Endothelial cell of umbilical vein (primary cell): Measurements from ENCODE around the gene COL17A1. TPM values are rescaled to one million over a fixed set of nuclear protein-coding genes. Genes with fewer than 3 reads are reported as not detected.

ENCODE experiments used
- BruUV-seq: library from RNA; stranded (reverse); fragments of 400-500 nt; replicated peaks from 2 replicates; lab custom pipeline; 2021; lab: Mats Ljungman, UMichigan
- CTCF ChIA-PET: fragments of 300-600, 350-600 bp; sonication (Branson Sonifier 250); formaldehyde crosslinking; loops from one replicate; lab custom pipeline; 2021; ENCODE audit warnings: antibody characterized with exemption, inconsistent platforms; lab: Charles Lee
- POLR2A ChIA-PET: fragments of 300-600, 350-600 bp; sonication (Branson Sonifier 250); formaldehyde crosslinking; loops from one replicate; lab custom pipeline; 2021; ENCODE audit warnings: antibody characterized with exemption, inconsistent platforms; lab: Charles Lee
- DNase-seq: peaks from one replicate; pipeline ENCODE4 v3.0.0-alpha.2; 2011; ENCODE audit warnings: low read depth, low spot score
- FAIRE-seq: peaks from 2 replicates; lab custom pipeline; 2011; peaks lifted over from hg19 to GRCh38; lab: Jason Lieb, UNC
- H2AFZ ChIP-seq: 2 replicates; pipeline ENCODE4 v1.6.0; 2012; ENCODE audit warnings: low read depth, low read length, control low read depth, inconsistent platforms
- H3K27ac ChIP-seq: 2 replicates; pipeline ENCODE4 v1.5.1; 2011; ENCODE audit warnings: low read depth, mild to moderate bottlenecking, control low read depth, low read length, moderate library complexity; ENCODE audit not compliant: insufficient read depth
- H3K27me3 ChIP-seq, 2 experiments: 2 replicates each; pipeline versions ENCODE4 v1.6.0 to v1.6.1; 2011; ENCODE audit warnings: low read length in 2 of 2, mixed read lengths in 1 of 2; ENCODE audit not compliant: control insufficient read depth in 2 of 2, insufficient read depth in 2 of 2
- H3K36me3 ChIP-seq, 2 experiments: 2 replicates in 1 of 2; 3 replicates in 1 of 2; pipeline ENCODE4 v1.5.1; 2011; ENCODE audit warnings: low read length in 2 of 2, mild to moderate bottlenecking in 1 of 2, moderate library complexity in 1 of 2; ENCODE audit not compliant: control insufficient read depth in 2 of 2, insufficient read depth in 2 of 2; ENCODE audit errors: extremely low read depth in 1 of 2
- H3K4me1 ChIP-seq: 3 replicates; pipeline ENCODE4 v1.5.1; 2011; ENCODE audit warnings: mild to moderate bottlenecking, low read length; ENCODE audit not compliant: control insufficient read depth, insufficient read depth; ENCODE audit errors: extremely low read depth
- H3K4me2 ChIP-seq: 2 replicates; pipeline ENCODE4 v1.6.1; 2011; ENCODE audit warnings: low read length, control low read depth, mixed read lengths; ENCODE audit not compliant: insufficient read depth
- H3K4me3 ChIP-seq, 3 experiments: fragments of 200-600 bp in 1 of 3; sonication (generic), shearing (Covaris generic) in 1 of 3; replicated peaks in 1 of 3; 2 replicates each; pipeline ENCODE4 v1.5.1; 2011 to 2016; ENCODE audit warnings: control low read depth in 3 of 3, low read length in 3 of 3, mild to moderate bottlenecking in 2 of 3, inconsistent platforms in 1 of 3, low read depth in 1 of 3, moderate library complexity in 1 of 3; ENCODE audit not compliant: insufficient read depth in 1 of 3
- H3K79me2 ChIP-seq: 2 replicates; pipeline ENCODE4 v1.6.0; 2012; ENCODE audit warnings: low read length, inconsistent platforms; ENCODE audit not compliant: control insufficient read depth, insufficient read depth
- H3K9ac ChIP-seq: replicated peaks from 2 replicates; pipeline ENCODE3; 2011; ENCODE audit warnings: low read length, control low read depth; ENCODE audit not compliant: insufficient read depth; ENCODE audit errors: extremely low read depth
- H3K9me1 ChIP-seq: replicated peaks from 3 replicates; pipeline ENCODE4 v1.6.0; 2011; ENCODE audit warnings: mild to moderate bottlenecking, low read length; ENCODE audit not compliant: control insufficient read depth, insufficient read depth; ENCODE audit errors: extremely low read depth
- H3K9me3 ChIP-seq: replicated peaks from 2 replicates; pipeline ENCODE4 v1.5.1; 2012; ENCODE audit warnings: low read length, inconsistent platforms; ENCODE audit not compliant: control insufficient read depth, insufficient read depth
- H4K20me1 ChIP-seq: replicated peaks from 2 replicates; pipeline ENCODE3; 2011; ENCODE audit warnings: mild to moderate bottlenecking, low read length; ENCODE audit not compliant: control insufficient read depth, insufficient read depth; ENCODE audit errors: extremely low read depth
- CTCF ChIP-seq, 2 donors: IDR thresholded peaks; 1 replicate in 1 of 2; 2 replicates in 1 of 2; pipeline ENCODE4 v1.5.1; 2011; ENCODE audit warnings: low read length in 2 of 2, mild to moderate bottlenecking in 2 of 2, moderate library complexity in 2 of 2, control low read depth in 1 of 2, inconsistent platforms in 1 of 2, low read depth in 1 of 2; ENCODE audit not compliant: insufficient read depth in 1 of 2; ENCODE audit errors: extremely low read depth in 1 of 2
- EZH2 ChIP-seq: IDR thresholded peaks from 2 replicates; pipeline ENCODE4 v1.6.1; 2012; ENCODE audit warnings: borderline replicate concordance, low read depth, mild to moderate bottlenecking, moderate library complexity, low read length, inconsistent platforms; ENCODE audit not compliant: severe bottlenecking
- FOS ChIP-seq: IDR thresholded peaks from 2 replicates; pipeline ENCODE4 v1.6.1; 2011; ENCODE audit warnings: mild to moderate bottlenecking, low read length, moderate library complexity, borderline replicate concordance; ENCODE audit not compliant: insufficient read depth
- GATA2 ChIP-seq: IDR thresholded peaks from 2 replicates; pipeline ENCODE4 v1.7.0; 2011; ENCODE audit warnings: low read depth, mild to moderate bottlenecking, moderate library complexity, mixed read lengths, low read length; ENCODE audit not compliant: insufficient read length, insufficient read depth
- JUN ChIP-seq: IDR thresholded peaks from 2 replicates; pipeline ENCODE4 v1.6.1; 2011; ENCODE audit warnings: borderline replicate concordance, low read depth; ENCODE audit not compliant: insufficient read length, insufficient read depth
- MYC ChIP-seq: IDR thresholded peaks from one replicate; pipeline ENCODE4 v1.6.1; 2011; ENCODE audit warnings: mild to moderate bottlenecking, low read depth, low read length
- POLR2A ChIP-seq: IDR thresholded peaks from 2 replicates; pipeline ENCODE4 v1.6.1; 2012; ENCODE audit warnings: low read depth, mild to moderate bottlenecking, control low read depth, low read length
- POLR2AphosphoS5 ChIP-seq: IDR thresholded peaks from 2 replicates; pipeline ENCODE4 v1.6.1; 2012; ENCODE audit warnings: low read depth, mild to moderate bottlenecking, control low read depth, low read length, moderate library complexity; ENCODE audit not compliant: insufficient read depth
- dilution Hi-C: fragments of 300-500 bp; cut with MboI; formaldehyde crosslinking; loops from one replicate; pipeline ENCODE4 v1.15.0; 2019; ENCODE audit warnings: low sequenced_read_pairs; ENCODE audit not compliant: extremely low pct_ligation_motif_present
- intact Hi-C: fragments of 100-400 bp; cut with micrococcal nuclease; formaldehyde crosslinking; loops from one replicate; pipeline ENCODE4 v1.10.0; 2022
- polyA plus RNA-seq, 4 experiments: library from polyadenylated mRNA; depleted of rRNA in 3 of 4; stranded (reverse) in 3 of 4; unstranded in 1 of 4; fragments of >200 nt; gene quantifications; 2 replicates each; pipeline versions ENCODE4 v1.2.1 to v1.2.3, GENCODE V29; 2011 to 2012; ENCODE audit warnings: missing spikeins in 1 of 4
- total RNA-seq: library from RNA; stranded (reverse); gene quantifications from 2 replicates; pipeline ENCODE4 v1.2.3, GENCODE V29; 2021
- TF ChIP-seq, protein P1 (sequence below): IDR thresholded peaks from 2 replicates; pipeline ENCODE4 v1.6.1; 2011; ENCODE audit not compliant: insufficient read depth, insufficient read length

The COL17A1 gene
- total and polyA plus RNA-seq, 2 donors (not counting 3 experiments of a cell fraction or from before 2014, with no cell fraction given): 0.57 to 1.3 TPM

GRCh38 chr10:103995134-103995533, 90.5 kb downstream of the COL17A1 start:
- TF ChIP-seq EZH2 (no peak), JUN (no peak), POLR2AphosphoS5 (no peak), CTCF (IDR thresholded peaks at IDR 0.05; ENCODE audit: extremely low read depth in 1 of 2, insufficient read depth in 1 of 2, low read depth in 1 of 2, low read length in 2 of 2) (no peak), MYC (no peak), FOS (no peak), POLR2A (no peak), GATA2 (no peak)
- TF ChIP-seq, protein P1, sequence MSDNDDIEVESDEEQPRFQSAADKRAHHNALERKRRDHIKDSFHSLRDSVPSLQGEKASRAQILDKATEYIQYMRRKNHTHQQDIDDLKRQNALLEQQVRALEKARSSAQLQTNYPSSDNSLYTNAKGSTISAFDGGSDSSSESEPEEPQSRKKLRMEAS: no peak

More at GRCh38 chr10:103995134-103995533, 90.5 kb downstream of the COL17A1 start:
- Histone ChIP-seq H2AFZ (no peak overlapping the region), H3K36me3 (peaks cover 0 to 11% of the 10 kb centered on the region in 2 experiments), H3K27ac (no peak overlapping the region), H3K4me3 (no peak overlapping the region), H3K9ac (no peak overlapping the region), H3K4me1 (peaks cover 11% of the 10 kb centered on the region), H3K79me2 (peaks cover 21% of the 10 kb centered on the region), H3K4me2 (no peak overlapping the region), H3K9me1 (no peaks in the 10 kb centered on the region), H3K9me3 (no peaks in the 10 kb centered on the region), H3K27me3 (no peaks in the 10 kb centered on the region), H4K20me1 (no peaks in the 10 kb centered on the region)
- CTCF ChIA-PET: interaction anchor here (2.5 kb wide), 2 partner anchors 11 to 107 kb away, joined by 6 to 8 read pairs; no protein-coding TSS in a partner anchor
- FAIRE-seq (no peak), DNase-seq (no peak)
- BruUV-seq: no TSS peak
- intact Hi-C loops: no loop called here
- POLR2A ChIA-PET: interaction anchor here (0.7 kb wide), 1 partner anchor 9 kb away, joined by 8 read pairs; no protein-coding TSS in a partner anchor
- dilution Hi-C loops: no loop called here
